ENCODE results near the gene HAAO.

HAAO gene

GRCh38 chr2:42808301-42808700 is 15.9 kb upstream of the HAAO start:
- DNase-seq, result no peak
- TF ChIP-seq POLR2A (IDR thresholded peaks at IDR 0.05; ENCODE audit: low read length) (no peak), GATA1 (IDR thresholded peaks at IDR 0.05; ENCODE audit: low read depth, low read length) (no peak)

DNA sequence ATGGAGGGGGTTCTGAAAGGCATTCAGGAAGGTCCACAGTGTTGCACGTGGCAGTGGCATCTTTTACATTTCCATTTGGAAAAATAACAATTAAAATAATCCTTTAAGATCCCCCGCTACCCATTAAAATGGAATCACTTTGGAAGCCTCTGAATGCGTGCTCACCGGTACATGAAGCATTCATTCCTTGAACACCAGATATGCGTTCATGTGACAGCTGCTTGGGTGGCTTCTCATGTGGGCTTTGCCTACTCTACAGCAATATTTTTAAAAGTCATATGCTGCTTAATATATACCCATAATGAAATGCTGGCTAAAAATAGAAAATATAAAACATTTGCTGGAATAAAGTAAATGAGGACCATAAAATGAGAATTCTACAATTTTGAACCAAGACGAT is 14.4 kb upstream of the HAAO start:
- no peak for DNase-seq
- TF ChIP-seq POLR2A (IDR thresholded peaks at IDR 0.05; ENCODE audit: low read length) (no peak), GATA1 (IDR thresholded peaks at IDR 0.05; ENCODE audit: low read depth, low read length) (no peak)

DNA sequence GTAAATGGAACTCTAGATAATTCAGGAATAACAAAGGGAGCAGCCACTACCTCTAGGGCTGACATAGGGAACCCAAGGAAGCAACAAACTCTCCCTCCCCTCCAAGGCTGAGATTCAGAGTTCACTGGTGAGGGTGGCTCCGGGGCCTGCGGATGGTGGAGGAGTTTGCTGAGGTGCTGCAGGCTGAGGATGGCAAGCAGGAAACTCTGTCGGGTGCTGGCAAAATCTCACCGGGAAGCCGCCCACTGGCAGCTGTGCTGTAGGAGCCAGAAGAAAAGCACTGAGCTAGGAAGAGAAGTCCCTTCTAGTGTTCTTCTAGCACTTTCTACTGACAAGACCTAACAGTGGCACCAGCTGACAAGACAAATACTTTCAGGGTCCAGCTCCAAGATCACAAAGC is 12.5 kb upstream of the HAAO start:
- DNase-seq, result no peak
- TF ChIP-seq GATA1 (IDR thresholded peaks at IDR 0.05; ENCODE audit: low read depth, low read length), result no peak
- no peak for TF ChIP-seq POLR2A (IDR thresholded peaks at IDR 0.05; ENCODE audit: low read length)

GRCh38 chr2:42804338-42804737 is 12.0 kb upstream of the HAAO start:
- TF ChIP-seq GATA1 (IDR thresholded peaks at IDR 0.05; ENCODE audit: low read depth, low read length) (no peak), POLR2A (IDR thresholded peaks at IDR 0.05; ENCODE audit: low read length) (no peak)
- DNase-seq, result no peak

GRCh38 chr2:42802150-42802549 is 9.8 kb upstream of the HAAO start:
- DNase-seq, result no peak
- TF ChIP-seq POLR2A (IDR thresholded peaks at IDR 0.05; ENCODE audit: low read length), result no peak
- no peak for TF ChIP-seq GATA1 (IDR thresholded peaks at IDR 0.05; ENCODE audit: low read depth, low read length)

- no peak for TF ChIP-seq GATA1 (IDR thresholded peaks at IDR 0.05; ENCODE audit: low read depth, low read length)
- TF ChIP-seq POLR2A (IDR thresholded peaks at IDR 0.05; ENCODE audit: low read length), result no peak
- no peak for DNase-seq
Observed at GRCh38 chr2:42801381-42801780, 9.0 kb upstream of the HAAO start.

DNA sequence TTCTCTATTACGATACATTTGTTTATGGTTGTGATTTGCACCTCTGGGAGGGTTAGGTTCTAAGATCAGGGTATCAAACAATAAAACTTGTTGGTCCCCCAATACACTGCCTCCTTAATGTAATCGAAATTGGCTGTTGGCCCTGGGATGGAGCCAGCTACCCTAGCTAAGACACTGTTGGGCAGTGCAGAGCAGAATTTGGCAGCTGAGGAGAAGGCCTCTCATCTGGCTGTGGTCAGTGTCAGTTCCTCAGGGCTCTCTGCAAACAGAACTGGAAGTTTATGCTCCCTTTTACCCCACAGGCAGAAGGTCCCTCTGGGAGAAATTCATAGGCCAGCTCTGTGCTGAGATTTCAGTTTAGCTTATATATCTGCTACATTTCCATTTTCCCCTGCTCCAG is 8.6 kb upstream of the HAAO start:
- TF ChIP-seq POLR2A (IDR thresholded peaks at IDR 0.05; ENCODE audit: low read length) (no peak), GATA1 (IDR thresholded peaks at IDR 0.05; ENCODE audit: low read depth, low read length) (no peak)
- no peak for DNase-seq

GRCh38 chr2:42800461-42800962 is 8.1 kb upstream of the HAAO start:
- TF ChIP-seq POLR2A (IDR thresholded peaks at IDR 0.05; ENCODE audit: low read length) (no peak), GATA1 (IDR thresholded peaks at IDR 0.05; ENCODE audit: low read depth, low read length) (no peak)
- DNase-seq, result no peak

DNA sequence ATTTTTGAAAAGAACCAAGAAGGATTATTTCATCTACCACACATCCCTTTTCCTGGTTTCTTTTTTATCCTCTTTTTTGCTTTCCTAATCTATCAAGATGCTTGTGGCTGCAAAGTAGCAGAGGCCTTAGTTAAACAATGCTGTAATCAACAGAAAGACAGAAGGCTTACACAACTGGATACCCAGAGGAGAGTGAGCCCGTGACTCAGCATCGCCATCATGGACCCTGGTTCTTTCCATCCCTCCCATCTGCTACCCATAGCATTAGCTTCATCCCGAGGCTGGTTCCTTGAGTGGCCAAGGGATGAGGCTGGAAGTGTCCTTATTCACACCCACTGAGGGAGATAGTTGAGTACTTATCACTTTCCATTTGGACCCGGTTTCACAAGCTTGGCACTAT is 7.5 kb upstream of the HAAO start:
- TF ChIP-seq GATA1 (IDR thresholded peaks at IDR 0.05; ENCODE audit: low read depth, low read length) (no peak), POLR2A (IDR thresholded peaks at IDR 0.05; ENCODE audit: low read length) (no peak)
- no peak for DNase-seq

DNA sequence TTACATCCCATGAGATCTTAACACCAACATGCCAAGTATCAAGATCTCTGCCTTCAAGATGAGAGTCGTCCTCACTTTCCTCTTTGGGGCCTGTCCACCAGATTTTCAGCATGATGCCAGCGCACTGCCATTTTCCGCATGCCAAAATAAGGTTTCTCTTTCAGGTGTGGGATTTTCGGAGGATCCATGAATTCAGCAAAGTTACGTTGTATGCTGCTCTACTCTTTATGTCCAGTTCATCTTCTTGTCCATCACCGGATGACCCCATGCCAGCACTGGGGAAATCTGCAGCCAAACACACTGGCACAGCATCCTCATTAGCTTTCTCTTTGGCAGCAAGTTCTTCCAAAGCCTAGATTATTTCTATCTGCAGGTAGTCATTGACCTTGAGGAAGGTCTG is 4.9 kb upstream of the HAAO start:
- TF ChIP-seq GATA1 (IDR thresholded peaks at IDR 0.05; ENCODE audit: low read depth, low read length), result no peak
- TF ChIP-seq POLR2A (IDR thresholded peaks at IDR 0.05; ENCODE audit: low read length), result no peak
- DNase-seq, result no peak

DNA sequence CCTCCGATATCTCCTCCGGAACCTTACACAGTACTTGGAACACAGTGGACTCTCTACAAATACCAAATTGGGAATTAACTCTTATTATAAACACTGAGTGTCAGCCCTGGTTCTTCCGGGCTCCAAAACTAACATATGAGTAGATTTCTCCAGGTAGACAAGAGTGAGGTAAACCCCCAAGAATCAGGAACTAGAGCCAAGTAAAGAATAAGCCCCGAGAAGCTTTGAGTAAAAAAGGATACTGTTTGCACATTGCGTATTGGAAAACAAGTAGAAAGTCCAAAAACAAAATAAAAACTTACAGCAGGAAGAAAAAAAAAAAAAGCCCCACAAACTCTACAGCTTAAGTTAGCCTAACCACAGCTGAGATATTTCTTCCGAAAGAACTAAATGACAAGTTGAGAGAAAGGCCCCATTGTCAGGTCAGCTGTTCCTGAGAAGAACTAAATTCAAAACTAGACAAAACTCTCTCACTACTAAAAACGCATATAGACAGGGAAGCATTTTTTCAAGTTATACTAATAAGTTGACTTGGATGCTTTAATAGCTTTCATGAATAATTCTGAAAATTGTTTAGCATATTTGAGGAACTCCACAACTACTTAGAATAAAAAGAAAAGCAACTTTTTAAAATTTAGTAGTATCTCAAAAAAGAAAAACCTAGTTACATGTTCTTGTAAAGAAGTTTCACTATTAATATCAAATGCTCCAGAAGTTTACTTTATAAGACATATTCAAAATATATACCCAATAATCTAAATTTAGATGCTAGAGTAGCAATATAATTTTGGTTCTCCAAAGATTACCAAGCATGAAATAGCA is 4.3 kb upstream of the HAAO start:
- TF ChIP-seq GATA1 (IDR thresholded peaks at IDR 0.05; ENCODE audit: low read depth, low read length) (no peak), POLR2A (IDR thresholded peaks at IDR 0.05; ENCODE audit: low read length) (no peak)
- DNase-seq, result no peak

GRCh38 chr2:42795841-42796301 is 3.5 kb upstream of the HAAO start:
- no peak for TF ChIP-seq GATA1 (IDR thresholded peaks at IDR 0.05; ENCODE audit: low read depth, low read length)
- TF ChIP-seq POLR2A (IDR thresholded peaks at IDR 0.05; ENCODE audit: low read length), result no peak
- DNase-seq, result no peak

DNA sequence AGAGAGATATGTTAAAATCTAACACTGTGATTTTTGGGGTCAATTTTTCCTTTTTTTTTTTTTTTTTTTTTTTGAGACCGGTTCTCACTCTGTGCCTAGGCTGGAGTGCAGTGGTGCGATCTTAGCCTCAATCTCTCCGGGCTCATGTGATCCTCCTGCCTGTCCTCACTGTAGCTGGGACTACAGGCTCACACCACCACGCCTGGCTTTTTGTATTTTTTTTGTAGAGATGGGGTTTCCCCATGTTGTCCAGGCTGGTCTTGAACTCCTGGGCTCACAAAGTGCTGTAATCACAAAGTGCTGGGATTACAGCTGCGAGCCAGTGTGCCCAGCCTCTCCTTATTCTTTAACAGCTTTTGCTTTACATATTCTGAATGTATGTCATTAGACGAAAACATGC is 2.9 kb upstream of the HAAO start:
- TF ChIP-seq GATA1 (IDR thresholded peaks at IDR 0.05; ENCODE audit: low read depth, low read length), result no peak
- no peak for TF ChIP-seq POLR2A (IDR thresholded peaks at IDR 0.05; ENCODE audit: low read length)

DNA sequence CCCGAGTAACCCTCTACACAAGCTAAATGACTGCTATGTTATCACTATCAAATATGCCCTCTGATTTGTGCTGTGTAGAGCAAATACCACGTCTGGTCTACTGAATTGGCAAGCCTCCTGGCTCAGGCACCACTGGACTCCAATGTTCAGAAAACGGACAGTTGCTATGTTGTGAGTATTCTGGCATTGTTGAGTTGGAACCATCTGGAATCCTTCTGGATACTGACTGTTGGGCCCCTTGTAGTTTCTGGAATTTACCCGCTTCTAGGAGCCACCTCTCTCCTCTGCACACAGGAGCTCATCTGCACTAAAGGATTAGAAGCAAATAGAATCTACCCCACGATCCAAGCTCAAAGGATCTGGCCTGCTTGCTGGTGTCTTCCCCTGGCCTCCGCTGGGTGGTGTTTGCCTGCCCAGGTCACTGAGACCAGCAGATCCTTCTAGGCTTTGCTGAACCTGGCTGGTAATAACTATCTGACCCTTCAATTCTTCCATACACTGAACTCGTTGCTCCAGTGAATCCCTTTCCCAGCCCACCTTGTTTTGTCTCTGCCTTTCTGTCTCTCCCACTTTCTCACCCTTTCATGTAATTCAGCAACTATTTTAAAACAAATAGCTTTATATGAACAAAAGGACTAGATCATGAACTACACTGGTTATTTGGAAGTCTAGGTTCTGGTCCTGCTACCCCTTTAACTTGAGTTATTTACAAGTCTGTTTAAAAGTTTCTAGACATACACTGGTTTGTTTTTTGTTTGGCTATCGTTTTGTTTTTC is 2.1 kb upstream of the HAAO start:
- no peak for TF ChIP-seq POLR2A (IDR thresholded peaks at IDR 0.05; ENCODE audit: low read length)
- no peak for TF ChIP-seq GATA1 (IDR thresholded peaks at IDR 0.05; ENCODE audit: low read depth, low read length)
- DNase-seq, result no peak

More for the DNA sequence above, 2.9 kb upstream of the HAAO start:
- DNase-seq, result no peak

Data from erythroblast (primary cell).